GM18870 (cell line): ENCODE measurements around the gene PRSS12.
A peak's percentile ranks its signal among the peaks of the same experiment; 100 is the strongest.
"Not testable (repeated sequence)": the region's sequence is repeated elsewhere in the genome, so short reads cannot be mapped to it uniquely, and the experiment has no call there.

Experiments used
- ATAC-seq: cut with Tn5 transposase; IDR thresholded peaks from one replicate; pipeline ENCODE4 v1.9.1; 2021; ENCODE audit warnings: moderate library complexity; ENCODE audit not compliant: unreplicated experiment

Gene PRSS12, protein sequence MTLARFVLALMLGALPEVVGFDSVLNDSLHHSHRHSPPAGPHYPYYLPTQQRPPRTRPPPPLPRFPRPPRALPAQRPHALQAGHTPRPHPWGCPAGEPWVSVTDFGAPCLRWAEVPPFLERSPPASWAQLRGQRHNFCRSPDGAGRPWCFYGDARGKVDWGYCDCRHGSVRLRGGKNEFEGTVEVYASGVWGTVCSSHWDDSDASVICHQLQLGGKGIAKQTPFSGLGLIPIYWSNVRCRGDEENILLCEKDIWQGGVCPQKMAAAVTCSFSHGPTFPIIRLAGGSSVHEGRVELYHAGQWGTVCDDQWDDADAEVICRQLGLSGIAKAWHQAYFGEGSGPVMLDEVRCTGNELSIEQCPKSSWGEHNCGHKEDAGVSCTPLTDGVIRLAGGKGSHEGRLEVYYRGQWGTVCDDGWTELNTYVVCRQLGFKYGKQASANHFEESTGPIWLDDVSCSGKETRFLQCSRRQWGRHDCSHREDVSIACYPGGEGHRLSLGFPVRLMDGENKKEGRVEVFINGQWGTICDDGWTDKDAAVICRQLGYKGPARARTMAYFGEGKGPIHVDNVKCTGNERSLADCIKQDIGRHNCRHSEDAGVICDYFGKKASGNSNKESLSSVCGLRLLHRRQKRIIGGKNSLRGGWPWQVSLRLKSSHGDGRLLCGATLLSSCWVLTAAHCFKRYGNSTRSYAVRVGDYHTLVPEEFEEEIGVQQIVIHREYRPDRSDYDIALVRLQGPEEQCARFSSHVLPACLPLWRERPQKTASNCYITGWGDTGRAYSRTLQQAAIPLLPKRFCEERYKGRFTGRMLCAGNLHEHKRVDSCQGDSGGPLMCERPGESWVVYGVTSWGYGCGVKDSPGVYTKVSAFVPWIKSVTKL

DNA sequence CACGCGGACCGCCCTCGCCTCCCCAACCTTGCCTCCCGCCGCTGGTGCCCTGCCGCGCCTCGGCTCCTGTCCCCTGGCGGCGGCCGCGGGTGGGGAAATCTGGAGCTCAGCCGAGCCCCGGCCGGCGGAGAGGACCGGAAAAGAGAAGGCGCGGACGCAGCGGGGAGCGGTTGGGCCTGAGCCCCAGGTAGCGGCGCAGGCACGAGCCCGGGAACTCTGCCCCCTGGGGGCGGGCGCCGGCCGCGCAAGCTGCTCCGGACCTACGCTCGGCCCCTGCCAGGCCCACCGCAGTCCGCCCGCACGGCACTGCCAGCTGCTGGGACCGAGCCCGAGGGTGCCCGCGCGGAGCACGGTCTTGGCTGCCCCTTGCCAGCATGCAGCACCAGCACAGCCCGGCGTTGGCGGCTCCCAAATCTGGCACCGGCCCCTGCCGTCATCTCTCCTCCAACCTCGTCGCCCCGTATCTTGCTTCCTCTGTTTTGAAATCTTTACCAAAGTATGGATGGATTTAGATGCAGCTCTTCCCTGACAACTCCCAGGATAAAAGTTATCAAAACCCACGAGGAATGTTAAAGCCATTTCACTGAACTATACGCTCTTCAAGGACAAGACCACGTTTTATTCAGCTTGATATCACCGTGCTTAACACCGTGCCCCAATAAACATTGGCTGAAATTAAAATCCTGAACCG, at the start of gene PRSS12:
Gene PRSS12, minus strand, starts transcription at position 161 of the 691 bp plus-strand sequence. CDS start 283 bp downstream, outside the sequence.
- ATAC-seq, result peak; percentile 85

DNA sequence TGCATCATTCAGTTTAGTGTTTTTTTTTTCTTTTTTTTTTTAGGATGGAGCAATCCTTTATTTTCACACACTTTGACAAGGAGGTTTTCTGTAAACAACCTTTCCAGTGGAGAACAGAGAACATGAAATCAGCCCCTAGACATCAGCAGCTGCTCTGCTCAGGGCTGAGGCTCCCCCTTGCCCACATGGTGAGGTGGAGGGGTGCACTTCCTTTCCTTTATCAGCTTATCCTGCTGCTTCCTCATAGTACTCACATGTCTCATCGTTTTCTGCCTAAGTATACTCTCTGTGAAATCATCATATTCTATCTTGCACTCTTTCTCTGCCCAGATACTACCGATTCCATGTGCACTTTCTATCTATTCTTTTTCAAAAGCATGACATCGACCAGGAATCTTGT, 47.6 kb upstream of the PRSS12 start:
- no peak for ATAC-seq

GRCh38 chr4:118399883-118400282, 47.1 kb upstream of the PRSS12 start:
- not testable (repeated sequence) for ATAC-seq

GRCh38 chr4:118398226-118399090, 45.7 kb upstream of the PRSS12 start:
- peak; percentile 96 for ATAC-seq

- no peak for ATAC-seq
Observed at GRCh38 chr4:118397623-118397979, 44.8 kb upstream of the PRSS12 start.

DNA sequence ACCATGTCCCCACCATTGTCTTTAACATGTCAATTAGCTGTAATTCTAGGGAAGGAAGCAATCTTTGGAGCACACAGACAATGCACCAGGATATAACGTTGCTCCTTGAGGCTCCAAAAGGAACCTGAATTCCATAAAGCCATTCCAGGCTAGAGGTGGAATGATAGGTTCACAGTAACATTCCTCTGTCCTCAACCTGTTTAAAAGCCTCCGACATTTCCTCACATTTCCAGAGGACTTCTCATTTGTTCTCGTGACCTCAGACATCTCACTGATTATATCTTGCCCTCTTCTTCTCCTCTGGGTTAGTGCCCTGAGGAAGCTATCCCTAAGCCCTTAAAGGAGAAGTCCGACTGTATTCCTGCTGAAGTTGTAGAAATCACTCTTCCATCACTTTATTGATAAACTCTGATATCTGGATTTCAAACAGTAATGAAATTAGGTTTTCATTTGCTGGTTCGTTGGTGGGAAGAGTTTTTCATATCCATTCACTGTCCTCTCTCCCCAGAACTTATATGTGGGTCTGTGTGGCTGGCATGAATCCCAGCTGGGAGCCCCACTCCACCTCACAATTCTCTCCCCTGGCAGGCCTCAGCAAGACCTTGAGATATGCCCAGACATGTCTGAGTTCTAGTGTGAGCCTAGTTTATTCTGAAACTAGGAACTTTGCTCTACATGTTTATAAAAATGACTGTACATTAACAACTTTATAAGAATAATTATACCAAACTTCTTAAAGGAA, 44.2 kb upstream of the PRSS12 start:
- no peak for ATAC-seq

DNA sequence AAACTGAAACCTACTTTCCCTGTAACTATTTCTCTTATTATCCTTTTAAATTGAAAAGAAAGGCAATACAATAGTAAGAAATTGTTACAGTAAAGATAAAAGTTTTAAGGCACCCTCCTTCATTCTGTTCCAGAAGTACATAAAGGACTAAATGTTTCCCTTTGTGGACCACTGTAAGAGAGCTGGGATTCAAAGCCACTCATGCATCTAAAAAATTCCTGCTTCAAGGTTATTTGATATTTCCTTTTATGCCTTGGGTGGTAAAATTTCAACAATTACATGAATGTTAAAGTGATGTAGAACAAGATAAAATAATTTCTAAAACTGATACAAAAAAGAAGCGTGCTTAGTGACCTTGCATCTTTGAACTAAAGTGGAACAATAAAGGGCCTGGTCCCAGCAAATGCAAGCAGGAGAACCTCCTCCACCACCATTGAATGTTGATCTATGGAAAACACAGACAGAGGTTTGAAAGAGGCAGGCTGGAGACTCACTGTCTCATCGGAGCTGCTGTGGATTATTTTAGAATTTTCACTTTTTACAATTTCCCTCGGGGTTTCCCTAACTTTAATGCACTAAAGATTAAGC, 42.3 kb upstream of the PRSS12 start:
- no peak for ATAC-seq

- ATAC-seq, result not testable (repeated sequence)
Observed at GRCh38 chr4:118392509-118392908, 39.7 kb upstream of the PRSS12 start.

DNA sequence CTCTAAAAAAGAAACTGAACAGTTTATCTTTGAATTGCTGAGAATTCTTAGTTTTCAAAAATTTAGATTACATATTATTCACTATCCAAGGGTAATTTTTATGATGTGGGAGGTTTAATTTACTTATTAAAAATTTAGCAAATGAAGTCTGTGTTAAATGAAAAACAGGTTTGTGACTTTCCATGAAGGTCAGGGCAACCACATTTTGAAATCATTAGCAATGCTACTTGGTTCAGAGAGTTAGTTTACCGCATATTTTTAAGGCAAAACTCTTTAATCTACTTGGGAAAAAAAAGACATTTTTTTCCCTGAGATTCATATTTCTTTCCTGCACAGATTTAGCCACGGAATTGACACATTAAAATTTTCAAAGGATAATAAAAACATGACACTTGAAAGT, 37.3 kb upstream of the PRSS12 start:
- no peak for ATAC-seq

DNA sequence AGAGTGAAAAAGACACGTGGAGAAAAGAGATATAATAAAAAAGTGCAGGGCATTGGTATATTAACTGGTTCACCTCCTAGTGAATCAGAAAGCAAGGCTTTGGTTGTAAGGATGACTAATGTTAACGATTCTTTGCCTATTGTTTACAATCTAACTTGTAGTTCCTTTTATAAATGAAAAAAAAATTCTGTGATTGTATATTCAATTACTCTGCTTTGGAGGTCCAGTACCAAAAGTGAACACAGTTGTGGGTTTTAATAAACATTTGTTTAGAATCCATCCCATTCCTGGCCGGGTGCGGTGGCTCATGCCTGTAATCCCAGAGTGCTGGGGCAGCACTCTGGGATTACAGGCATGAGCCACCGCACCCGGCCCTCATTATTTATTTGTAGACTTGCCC, 36.9 kb upstream of the PRSS12 start:
- ATAC-seq, result no peak

DNA sequence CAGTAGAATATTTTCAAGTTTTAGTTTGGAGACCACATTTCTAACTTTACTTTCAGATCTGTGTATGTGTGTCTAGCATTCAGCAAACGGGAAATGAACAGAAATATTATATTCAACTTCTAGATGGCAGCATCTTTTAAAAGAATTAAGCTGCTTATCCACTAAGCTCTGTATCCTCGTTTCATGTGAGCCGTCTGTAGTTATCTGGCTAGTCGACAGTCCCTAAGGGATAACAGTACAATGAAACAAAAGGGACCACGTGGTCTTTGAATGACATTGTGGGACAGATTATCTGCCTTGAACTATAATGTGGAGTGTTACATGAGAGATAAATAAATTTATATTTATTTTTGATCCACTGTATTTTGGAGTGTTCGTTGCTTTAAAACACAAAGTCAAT, 35.8 kb upstream of the PRSS12 start:
- no peak for ATAC-seq

DNA sequence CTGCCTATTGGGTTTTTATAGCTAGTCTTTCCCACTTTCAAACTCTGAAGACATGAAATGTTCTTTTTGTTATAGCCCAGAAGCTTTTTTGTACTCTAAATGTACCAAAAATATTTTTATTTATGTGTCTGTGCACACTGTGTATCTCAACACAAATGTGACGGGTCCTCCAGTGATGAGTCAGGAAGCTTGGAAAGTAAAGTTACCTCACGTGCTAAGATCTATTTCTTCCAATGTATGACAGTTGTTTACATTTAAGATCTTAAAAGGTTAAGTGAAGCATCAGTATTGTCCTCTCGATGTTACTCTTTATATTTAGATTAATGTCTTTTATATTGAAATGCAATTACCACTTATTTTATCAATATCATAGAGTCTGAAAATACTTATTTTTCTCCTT, 29.1 kb upstream of the PRSS12 start:
- no peak for ATAC-seq

- no peak for ATAC-seq
Observed at GRCh38 chr4:118373614-118374255, 20.9 kb upstream of the PRSS12 start.

GRCh38 chr4:118372251-118372650, 19.4 kb upstream of the PRSS12 start:
- ATAC-seq, result no peak

DNA sequence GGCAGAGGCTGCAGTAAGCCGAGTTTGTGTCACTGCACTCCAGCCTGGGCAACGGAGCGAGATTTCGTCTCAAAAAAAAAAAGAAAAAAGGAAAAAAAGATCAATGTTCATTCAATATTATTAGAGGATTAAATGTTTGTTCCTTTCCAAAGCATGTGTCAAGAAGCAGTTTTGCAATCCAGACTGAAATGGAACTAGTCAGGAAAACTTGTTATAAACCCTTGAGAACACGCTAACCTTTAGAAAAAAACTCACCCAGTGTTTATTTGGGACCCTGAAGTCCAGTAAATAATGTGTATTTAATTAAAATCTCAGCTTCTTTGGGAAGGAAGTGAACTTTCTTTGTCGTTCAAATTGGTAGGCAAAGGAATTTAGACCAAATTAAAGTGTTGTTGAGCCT, 16.4 kb upstream of the PRSS12 start:
- ATAC-seq, result no peak

DNA sequence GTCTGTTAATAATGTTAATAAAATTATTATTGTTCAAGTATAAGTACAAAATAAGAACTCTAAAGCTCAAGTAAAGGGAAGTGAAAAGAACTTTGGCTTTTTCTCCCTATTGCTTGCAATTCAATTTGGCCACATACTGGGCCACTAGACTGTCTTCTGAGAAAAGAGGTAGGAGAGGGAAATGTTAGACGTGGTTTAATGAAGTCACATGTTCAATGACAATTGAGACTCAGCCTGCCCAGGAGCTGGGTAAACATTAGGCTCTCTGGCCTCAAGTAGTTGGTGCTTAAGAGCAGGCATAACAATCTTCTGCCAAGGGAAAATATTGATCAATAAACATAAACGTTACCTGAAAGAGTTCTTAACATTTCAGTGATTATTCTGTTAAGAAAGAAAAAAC, 15.1 kb upstream of the PRSS12 start:
- ATAC-seq, result no peak

GRCh38 chr4:118367361-118367760, 14.6 kb upstream of the PRSS12 start:
- no peak for ATAC-seq

DNA sequence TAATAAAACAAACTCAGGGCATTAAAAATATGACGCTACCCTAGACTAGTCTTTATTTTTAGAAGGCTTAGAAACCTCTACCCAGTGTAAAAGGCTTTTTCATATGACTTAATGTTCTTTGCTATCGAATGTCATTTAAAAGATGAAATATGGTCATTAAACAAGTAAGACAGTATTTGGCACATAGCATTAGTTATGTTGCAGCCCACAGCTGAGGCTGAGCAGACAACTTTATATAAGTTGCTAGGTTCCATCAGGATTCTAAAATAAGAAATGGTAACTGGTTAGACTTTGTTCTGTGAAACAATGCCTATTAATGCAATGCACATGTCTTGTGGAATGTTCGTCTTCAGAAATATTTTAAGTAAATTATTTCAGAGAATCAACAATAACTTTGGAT, 10.4 kb upstream of the PRSS12 start:
- ATAC-seq, result no peak

DNA sequence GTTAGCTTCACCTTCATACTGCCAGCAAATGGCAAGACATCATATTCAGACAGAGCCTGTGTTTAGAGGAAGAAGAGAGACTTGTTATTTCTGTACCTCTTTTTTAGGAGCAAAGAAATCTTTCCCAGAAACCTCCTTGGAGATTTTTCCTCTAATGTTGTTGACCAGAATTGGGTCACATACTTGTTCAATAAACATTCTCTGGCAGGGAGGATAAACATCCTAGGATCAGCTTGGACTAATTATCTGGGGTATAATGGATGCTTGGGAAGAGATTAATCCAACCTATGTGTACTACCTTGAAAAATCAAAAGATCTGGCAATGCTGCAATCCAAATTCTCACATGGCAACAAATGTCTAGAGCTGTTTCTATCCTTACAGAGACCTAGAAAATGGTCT, 8.4 kb upstream of the PRSS12 start:
- ATAC-seq, result no peak
